GM12874 (cell line): ENCODE results near the gene EXOC4.

Experiments used
- TF ChIP-seq, protein P1 (sequence below): IDR thresholded peaks from 2 replicates; pipeline ENCODE4 v1.5.1; 2011; ENCODE audit warnings: low read depth, mild to moderate bottlenecking, control low read depth, low read length, moderate library complexity; ENCODE audit not compliant: insufficient read depth

EXOC4 gene

DNA sequence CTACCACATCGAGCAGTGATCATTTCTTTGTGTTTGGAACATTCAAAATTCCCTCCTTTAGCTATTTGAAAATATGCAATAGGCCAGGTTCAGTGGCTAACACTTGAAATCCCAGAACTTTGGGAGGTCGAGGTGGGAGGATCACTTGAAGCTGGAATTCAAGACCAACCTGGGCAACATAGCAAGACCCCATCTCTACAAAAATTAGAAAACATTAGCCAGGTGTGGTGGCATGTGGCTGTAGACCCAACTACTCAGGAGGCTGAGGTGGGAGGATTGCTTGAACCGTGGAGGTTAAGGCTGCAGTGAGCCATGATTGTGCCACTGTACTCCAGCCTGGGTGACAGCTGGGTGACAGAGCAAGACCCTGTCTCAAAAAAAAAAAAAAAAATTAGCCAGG lies 15.3 kb upstream of the EXOC4 start:
- TF ChIP-seq, protein P1, sequence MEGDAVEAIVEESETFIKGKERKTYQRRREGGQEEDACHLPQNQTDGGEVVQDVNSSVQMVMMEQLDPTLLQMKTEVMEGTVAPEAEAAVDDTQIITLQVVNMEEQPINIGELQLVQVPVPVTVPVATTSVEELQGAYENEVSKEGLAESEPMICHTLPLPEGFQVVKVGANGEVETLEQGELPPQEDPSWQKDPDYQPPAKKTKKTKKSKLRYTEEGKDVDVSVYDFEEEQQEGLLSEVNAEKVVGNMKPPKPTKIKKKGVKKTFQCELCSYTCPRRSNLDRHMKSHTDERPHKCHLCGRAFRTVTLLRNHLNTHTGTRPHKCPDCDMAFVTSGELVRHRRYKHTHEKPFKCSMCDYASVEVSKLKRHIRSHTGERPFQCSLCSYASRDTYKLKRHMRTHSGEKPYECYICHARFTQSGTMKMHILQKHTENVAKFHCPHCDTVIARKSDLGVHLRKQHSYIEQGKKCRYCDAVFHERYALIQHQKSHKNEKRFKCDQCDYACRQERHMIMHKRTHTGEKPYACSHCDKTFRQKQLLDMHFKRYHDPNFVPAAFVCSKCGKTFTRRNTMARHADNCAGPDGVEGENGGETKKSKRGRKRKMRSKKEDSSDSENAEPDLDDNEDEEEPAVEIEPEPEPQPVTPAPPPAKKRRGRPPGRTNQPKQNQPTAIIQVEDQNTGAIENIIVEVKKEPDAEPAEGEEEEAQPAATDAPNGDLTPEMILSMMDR = no peak

- TF ChIP-seq, protein P1 = no peak
Observed at GRCh38 chr7:133240302-133240701, 12.6 kb upstream of the EXOC4 start.

GRCh38 chr7:133246558-133246957 lies 6.3 kb upstream of the EXOC4 start:
- TF ChIP-seq, protein P1 = no peak

GRCh38 chr7:133248901-133249300 lies 4.0 kb upstream of the EXOC4 start:
- TF ChIP-seq, protein P1 = no peak

DNA sequence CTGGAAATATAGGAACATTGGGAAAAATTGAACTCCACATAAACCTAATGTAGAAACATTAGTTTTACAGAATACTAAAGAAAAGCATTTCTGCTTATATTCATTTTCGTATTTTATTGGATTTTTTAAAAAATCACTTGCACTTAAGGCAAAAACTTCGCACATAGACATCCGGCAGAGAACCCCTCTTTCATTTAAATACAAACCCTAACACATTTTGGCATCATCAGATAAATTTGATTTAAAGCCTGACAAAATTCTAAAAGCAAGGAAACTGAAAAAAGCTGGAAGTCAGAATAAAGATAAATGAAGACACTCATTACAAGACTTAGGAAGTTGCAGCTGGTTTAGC lies 396 bp upstream of the EXOC4 start:
- TF ChIP-seq, protein P1 = no peak

DNA sequence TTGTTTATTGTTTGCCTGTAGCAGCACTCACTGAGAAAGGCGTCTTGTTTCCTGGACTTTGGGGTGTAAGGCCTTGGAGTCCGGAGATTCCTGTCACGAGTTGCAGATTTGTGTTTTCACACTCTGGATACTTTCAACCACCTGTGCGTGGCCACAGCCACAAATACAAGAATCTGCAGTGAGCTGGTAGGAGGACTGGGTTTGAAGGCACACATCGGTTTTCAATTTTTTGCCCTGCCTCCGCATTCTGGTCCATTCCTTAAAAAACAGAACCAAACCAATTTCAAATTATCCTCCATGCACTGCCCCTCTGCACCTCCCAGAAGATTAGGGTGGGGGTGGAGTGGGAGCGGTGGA lies 619 bp downstream of the EXOC4 start:
- TF ChIP-seq, protein P1 = no peak

- TF ChIP-seq, protein P1 = no peak
Observed at GRCh38 chr7:133255486-133255885, 2.6 kb downstream of the EXOC4 start.

GRCh38 chr7:133258174-133258573 lies 5.3 kb downstream of the EXOC4 start:
- TF ChIP-seq, protein P1 = no peak
